Left cardiac atrium (tissue), 4 donors: ENCODE results near the gene TMEM131. TPM values are rescaled to one million over a fixed set of nuclear protein-coding genes. Genes with fewer than 3 reads are reported as not detected.
A peak's percentile ranks its signal among the peaks of the same experiment; 100 is the strongest.
"Not testable (repeated sequence)": the region's sequence is repeated elsewhere in the genome, so short reads cannot be mapped to it uniquely, and the experiment has no call there.

Source experiments
- ATAC-seq, 2 donors: fragments of 200-7000 bp; cut with Tn5 transposase; one replicate each; pipeline ENCODE4 v1.9.1; 2020; ENCODE audit warnings: mild to moderate bottlenecking in 2 of 2, moderate library complexity in 2 of 2
- DNase-seq: peaks from one replicate; pipeline ENCODE4 v3.0.0-alpha.2; 2020
- intact Hi-C, 2 donors: fragments of 100-400 bp; cut with DNase I; formaldehyde crosslinking; loops; one replicate each; pipeline versions ENCODE4 v1.14.1 to v1.15.1; 2022 to 2023
- long read RNA-seq: library from polyadenylated mRNA; unstranded; transcript quantifications from one replicate; pipeline ENCODE4 v2.0.0, GENCODE V29; 2021
- total RNA-seq, 2 donors: library from RNA; stranded (reverse); fragmentation: NEBNext Ultra II Directional; extraction: Animal tissue kit (Norgen Biotek cat#: 25700); gene quantifications; one replicate each; pipeline ENCODE4 v1.2.1, GENCODE V29; 2021
- donor health status: DM: no; HTN: yes; CAD: no.
- donor health status: DM: no; HTN: yes; CAD: no; lungs with severe emphysema.
- donor health status: DM: yes; HTN: yes; CAD: no.
- donor health status: Dilated cardiomyopathy.

Gene TMEM131, protein sequence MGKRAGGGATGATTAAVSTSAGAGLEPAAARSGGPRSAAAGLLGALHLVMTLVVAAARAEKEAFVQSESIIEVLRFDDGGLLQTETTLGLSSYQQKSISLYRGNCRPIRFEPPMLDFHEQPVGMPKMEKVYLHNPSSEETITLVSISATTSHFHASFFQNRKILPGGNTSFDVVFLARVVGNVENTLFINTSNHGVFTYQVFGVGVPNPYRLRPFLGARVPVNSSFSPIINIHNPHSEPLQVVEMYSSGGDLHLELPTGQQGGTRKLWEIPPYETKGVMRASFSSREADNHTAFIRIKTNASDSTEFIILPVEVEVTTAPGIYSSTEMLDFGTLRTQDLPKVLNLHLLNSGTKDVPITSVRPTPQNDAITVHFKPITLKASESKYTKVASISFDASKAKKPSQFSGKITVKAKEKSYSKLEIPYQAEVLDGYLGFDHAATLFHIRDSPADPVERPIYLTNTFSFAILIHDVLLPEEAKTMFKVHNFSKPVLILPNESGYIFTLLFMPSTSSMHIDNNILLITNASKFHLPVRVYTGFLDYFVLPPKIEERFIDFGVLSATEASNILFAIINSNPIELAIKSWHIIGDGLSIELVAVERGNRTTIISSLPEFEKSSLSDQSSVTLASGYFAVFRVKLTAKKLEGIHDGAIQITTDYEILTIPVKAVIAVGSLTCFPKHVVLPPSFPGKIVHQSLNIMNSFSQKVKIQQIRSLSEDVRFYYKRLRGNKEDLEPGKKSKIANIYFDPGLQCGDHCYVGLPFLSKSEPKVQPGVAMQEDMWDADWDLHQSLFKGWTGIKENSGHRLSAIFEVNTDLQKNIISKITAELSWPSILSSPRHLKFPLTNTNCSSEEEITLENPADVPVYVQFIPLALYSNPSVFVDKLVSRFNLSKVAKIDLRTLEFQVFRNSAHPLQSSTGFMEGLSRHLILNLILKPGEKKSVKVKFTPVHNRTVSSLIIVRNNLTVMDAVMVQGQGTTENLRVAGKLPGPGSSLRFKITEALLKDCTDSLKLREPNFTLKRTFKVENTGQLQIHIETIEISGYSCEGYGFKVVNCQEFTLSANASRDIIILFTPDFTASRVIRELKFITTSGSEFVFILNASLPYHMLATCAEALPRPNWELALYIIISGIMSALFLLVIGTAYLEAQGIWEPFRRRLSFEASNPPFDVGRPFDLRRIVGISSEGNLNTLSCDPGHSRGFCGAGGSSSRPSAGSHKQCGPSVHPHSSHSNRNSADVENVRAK (N-terminal part only)
- total RNA-seq, result 10 to 100 TPM; 26.2 to 26.5 TPM
- long read RNA-seq, partial matches to known transcripts, result 6 of 7 reads
- long read RNA-seq, other reads (novel, unspliced or antisense), result 1 of 7 reads

DNA sequence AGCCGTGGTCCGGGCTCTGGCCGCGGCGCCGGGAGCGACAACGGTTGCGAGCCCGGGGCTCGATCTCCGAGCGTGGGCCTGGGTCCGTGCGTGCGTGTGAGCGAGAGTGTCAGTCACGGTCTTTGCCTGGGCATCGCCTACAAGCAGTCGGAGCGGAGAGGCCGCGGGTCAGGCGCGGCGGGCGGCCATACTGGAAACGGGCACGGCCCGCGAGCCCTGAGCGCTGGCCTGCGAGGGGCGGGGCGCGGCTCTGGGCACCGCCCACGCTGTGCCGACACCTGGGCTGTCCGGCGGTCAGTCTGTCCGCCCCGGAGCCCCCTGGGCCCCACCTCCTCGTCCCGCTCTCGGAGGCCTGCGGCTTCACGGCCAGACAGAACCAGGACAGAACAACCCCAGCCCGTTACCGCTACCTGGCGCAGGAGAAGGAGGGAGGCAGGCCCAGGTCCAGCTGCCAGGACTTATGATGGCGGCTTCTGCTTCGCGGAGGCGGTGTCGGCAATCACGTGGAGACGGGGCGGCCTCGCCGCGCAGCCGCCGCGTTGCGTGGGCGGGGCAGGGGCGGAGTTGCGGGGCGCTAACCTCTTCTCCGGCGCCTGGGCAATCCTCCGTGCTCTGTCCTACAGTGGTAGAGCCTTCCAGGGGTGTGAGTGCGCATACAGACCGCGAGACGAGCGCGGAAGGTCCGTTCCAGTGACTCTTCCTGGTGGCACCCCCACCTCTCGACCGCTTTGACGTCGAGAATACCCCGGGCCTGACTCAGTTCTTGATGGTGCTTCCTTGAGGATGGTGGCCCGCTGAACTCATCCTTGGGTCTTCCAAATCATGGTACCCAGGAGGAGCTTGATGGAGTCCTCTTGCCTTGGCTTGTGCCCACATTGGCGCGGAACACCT is at the start of gene TMEM131:
Gene TMEM131 (minus strand): TSS at position 215 of the 891 bp plus-strand sequence. CDS start 286 bp downstream, outside the sequence.
- DNase-seq, result peak; percentile 95
- ATAC-seq, result peak; percentile 97 to 98
- intact Hi-C loops, result loop anchor here (10.0 kb wide), 2 partner anchors 179 to 191 kb away; no protein-coding TSS in a partner anchor

DNA sequence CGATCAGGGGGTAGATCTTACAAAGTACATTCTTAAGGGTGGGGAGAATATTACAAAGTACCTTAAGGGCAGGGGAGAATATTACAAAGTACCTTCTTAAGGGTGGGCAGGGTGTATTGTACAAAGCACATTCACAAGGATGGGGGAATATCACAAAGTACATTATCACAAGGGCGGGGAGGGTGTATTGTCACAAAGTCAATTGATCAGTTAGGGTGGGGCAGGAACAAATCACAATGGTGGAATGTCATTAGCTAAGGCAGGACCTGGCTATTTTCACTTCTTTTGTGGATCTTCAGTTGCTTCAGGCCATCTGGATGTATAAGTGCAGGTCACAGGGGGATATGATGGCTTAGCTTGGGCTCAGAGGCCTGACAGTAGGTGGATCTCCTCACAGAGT is 49.0 kb upstream of the TMEM131 start:
- ATAC-seq, intact Hi-C loops, DNase-seq: not testable (repeated sequence)

DNA sequence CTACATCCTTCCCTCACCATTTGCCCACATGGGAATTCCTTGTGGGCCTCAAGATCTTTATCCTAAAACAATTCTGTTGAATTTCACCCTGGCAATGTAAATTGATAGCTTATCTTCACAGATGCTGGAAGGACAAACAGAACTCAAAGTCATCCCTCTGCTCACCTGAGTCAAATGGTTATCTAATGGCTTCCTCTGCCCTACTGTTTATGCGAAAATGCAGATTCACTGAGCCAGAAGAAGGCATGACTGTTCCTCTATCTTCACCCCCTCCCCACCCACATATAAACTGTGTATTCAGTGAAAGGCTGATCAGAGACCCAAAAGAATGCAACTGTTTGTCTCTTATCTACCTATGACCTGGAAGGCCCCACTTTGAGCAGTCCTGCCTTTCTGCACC is 47.4 kb upstream of the TMEM131 start:
- DNase-seq, result no peak
- intact Hi-C loops, result no loop called here
- ATAC-seq, result no peak

DNA sequence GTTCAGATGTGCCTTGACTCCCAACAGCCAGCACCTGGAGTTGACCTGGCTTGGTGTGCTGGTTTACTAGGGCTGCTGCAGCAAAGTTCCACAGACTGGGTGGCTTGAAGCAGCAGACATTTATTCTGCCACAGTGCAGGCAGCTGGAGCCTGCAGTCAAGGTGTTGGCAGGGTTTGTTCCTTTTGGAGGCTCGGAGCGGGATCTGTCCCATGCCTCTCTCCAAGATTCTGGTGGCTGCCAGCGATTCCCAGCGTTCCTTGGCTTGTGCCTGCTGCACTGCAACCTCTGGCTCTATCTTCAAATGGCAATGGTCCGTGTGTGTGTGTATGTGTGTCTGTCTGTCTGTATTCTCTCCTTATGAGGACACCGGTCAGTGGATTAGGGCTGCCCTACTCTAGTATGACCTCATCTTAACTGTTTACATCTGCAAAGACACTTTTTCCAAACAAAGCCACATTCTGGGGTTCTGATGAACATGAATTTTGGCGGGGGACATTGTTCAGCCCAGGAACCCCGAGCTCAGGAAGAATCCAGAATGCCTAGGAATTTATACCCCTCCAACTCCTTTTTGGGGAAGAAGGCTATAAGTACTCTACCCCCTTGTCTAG is 44.7 kb upstream of the TMEM131 start:
- ATAC-seq (no peak), DNase-seq (no peak)
- intact Hi-C loops, result no loop called here

DNA sequence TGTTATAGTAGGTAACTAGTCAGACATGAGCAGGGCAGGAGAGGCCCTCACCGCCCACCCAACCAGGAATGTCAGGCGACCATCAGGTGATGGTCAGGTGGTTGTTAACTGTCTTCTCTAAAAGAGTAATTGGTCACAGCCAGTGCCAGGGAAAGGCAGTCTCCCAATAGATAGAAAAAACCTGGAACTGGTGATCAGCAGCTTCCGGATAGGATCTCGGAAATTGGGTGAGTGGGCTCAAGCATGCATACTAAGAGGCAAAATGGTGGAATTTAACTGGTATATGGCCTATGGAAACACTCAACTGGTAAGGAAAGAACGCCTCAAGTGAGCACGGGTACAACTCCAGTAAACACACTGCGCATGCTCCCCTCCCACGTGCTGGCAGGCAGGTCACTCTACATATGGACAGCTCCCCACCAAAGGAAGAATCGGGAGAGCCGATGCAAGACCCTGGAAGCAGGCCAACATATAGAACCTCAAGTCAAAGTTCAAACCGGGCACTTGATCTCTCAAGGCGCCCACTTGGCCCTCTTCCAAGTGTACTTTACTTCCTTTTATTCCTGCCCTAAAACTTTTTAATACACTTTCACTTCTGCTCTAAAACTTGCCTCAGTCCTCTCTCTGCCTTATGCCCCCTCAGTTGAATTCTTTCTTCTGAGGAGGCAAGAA is 43.5 kb upstream of the TMEM131 start:
- intact Hi-C loops, result no loop called here
- no peak for ATAC-seq
- peak; percentile 22 for DNase-seq

DNA sequence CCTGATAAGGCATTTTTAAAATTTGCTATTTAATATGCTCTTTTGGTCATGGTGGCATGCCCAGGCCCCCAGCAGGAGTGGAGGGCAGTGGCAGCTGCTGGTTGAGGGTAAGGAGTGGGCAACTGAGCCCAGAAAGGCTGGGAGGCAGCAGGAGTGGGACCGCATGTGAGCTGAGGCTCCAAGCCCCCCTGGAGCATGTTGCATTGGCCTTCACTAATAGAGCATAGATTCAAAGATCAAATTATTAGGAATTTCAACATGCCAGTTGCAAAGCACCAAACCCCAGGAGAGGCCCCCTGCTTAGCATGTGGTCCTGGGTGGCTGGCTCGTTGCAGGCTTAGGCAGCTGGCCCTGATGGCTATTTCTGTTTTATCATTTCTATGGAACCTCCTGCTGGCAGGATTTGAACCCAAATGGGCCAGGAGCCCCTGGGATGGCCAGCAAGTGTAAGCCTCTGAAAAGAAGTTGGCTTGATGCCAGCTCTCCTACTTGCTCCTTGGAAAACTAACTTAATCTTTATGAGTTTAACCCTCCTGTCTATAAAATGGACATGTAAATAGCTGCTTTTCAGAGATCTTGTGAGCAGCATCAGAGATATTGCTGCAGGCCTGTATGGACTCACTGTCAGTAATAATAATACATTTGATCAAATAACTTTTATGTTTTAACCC is 42.1 kb upstream of the TMEM131 start:
- peak in 1 of 2 donors; percentile 17 for ATAC-seq
- intact Hi-C loops, result no loop called here

DNA sequence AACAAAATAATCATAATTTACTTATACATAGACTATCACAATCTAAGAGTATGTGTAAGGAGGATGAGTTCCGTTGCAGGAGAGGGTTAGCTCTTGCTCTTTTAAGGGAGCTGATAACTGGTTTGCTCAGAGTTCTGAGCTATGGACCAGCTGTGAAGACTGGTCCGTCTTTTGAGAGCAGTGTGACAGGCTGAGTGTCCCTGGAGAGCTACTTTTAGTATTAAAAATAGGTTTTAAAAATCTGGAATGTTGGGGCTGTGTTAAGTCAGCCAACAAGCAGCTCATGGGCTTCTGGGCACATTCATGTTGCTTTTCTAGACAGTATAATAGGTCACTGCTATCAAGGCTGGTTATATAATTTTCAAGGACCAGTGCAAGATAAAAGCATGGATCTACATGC is 41.5 kb upstream of the TMEM131 start:
- no peak for DNase-seq
- ATAC-seq, result peak; percentile 57 to 62
- intact Hi-C loops, result no loop called here

More for the DNA sequence above, 42.1 kb upstream of the TMEM131 start:
- DNase-seq, result no peak

DNA sequence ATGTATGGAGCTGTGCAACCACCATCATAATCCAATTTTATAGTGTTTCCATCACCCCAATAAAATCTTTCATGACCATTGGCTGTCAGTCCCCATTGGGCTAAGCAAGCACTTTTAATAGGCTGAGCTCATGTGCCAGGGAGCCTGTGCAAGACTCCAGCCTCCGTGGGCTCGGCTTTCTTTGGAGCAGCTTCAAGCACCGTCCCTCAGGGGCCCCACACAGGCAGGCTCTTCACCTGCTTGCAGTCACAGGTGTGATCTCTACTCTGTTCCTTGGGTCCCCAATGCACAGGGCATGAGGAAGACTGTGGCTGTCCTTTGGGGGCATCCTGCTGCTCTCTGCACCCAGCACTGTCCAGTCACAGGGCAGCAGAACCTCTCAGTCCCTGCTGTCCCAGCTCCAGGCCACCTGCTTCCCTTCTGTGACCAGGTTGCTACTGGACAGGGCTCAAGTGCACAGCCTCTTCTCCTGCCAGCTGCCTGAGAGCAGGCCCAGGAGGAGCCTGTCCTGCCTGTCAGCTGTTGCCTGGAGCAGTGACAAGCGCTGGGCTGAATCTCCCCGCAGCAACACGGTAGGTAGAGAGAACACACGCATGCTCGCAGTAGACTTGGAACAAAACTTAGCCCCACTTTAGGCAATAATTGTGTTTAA is 40.7 kb upstream of the TMEM131 start:
- intact Hi-C loops, result no loop called here
- peak; percentile 22 for DNase-seq

DNA sequence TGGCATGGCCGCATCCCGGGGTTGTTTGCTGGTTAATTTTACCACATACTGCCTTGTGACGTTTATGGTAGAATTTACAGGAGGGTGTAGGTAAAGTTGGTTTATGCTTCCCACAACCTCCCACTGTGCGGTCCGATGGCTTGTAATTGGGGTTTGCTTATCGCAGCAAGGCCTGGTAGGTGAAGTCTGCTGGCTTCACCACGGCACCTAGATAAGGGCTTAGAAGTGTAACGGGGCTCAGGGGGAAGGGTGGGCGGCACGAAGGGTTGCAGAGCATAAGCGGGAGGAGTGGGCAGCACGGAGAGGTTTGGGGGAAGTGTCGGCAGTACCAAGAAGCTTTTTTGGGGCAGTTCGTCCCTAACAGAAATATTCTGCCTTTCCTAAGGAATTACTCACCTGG is 39.0 kb upstream of the TMEM131 start:
- intact Hi-C loops, result no loop called here
- ATAC-seq (no peak), DNase-seq (no peak)

More for the DNA sequence above, 40.7 kb upstream of the TMEM131 start:
- ATAC-seq, result peak; percentile 51 to 78

DNA sequence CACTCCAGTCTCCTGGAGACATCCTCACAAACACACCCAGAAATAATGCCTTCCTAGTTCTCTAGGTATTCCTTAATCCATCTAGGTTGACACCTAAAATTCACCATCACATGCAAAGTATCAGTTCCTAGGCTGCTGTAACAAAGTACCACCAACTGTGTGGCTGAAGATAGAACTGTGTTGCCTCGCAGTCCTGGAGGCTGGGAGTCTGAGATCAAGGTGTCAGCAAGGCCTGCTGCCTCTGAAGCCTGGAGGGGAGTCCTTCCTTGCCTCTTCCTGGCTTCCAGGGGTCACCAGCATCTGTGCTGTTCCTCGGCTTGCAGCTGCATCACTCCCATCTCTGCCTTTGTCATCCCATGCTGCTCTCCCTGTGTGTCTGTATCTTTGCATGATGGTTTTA is 36.3 kb upstream of the TMEM131 start:
- intact Hi-C loops, result no loop called here
- DNase-seq, result no peak
- ATAC-seq, result no peak

DNA sequence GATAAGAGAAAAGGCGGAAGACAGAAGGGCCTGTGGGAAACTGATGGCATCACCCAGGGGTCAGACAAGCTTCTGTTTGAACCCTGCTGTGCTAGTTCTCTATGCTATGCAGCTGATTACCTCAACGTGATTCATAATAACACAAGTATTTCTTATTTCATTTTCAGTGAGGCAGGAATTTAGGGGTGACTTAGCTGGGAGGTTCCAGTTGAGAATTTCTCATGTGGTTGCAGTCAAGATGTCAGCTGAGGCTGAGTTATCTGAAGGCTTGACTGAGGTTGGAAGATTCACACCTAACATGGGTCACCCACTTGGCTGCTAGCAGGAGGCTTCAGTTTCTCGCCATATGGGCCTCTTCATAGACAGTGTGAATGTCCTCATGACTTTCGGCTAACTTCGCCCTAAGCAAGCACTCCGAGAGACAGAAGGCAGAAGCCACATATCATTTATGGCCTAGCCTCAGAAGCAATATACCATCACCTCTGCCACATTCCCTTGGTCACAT is 34.0 kb upstream of the TMEM131 start:
- intact Hi-C loops, result no loop called here
- ATAC-seq (no peak), DNase-seq (no peak)

DNA sequence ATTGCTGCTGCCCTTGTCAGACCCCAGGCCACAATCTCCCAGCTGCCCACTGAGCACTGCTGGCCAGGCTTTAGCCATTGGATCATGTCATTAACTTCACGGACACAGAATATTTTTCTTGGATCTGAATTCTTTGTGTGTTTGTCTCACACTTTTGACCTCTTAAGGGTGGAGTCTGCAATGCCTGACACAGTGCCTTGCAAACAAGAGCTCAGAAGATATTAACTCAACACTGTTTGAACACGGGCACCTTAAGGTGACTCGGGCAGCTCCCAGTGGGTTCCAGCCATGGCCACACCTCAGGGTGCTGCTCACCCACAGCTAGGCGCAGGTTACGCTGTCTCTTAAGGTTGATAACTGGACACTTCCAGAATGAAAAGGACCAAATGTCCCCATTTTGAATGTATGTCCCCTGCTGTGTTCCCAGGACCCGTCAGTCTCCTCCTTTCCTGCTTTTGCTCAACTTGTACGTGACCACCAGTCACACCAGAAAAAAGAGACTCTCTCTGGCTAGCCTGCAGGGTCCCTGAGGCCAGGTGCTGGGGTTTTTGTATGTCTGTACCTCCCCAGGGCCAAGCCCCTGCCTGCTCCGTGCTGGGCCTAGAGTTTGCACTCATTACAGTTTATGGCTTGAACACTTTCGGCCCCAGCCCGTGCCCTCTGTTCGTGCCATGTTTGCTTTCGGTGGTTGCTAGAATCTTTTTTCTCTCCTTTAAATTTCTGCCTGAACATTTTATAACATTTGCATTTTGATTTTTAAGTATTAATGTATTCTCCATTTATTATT is 33.4 kb upstream of the TMEM131 start:
- ATAC-seq (no peak), DNase-seq (no peak)

DNA sequence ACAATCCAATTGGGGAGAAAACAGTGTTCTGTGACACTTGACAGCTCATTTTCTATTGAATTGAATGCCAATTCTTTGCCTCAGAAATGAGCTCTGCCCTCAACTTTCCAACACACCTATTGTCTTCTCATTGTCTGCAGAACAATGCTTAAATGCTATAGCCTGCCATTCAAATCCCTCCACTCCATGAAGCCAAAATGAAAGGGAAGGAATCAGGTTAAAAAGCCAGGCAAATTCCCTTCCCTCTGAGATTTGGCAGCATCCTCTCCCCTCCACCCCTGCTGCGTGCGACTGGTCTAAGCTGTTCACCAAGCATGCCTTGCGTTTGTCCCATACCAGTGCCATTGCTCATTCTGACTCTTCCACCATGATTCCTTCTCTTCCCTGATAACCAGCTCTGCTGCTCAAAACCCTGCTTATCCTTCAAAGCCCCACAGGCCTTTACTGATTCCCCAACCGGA is 32.4 kb upstream of the TMEM131 start:
- no peak for ATAC-seq
- intact Hi-C loops, result no loop called here

More for the DNA sequence above, 33.4 kb upstream of the TMEM131 start:
- intact Hi-C loops, result no loop called here

DNA sequence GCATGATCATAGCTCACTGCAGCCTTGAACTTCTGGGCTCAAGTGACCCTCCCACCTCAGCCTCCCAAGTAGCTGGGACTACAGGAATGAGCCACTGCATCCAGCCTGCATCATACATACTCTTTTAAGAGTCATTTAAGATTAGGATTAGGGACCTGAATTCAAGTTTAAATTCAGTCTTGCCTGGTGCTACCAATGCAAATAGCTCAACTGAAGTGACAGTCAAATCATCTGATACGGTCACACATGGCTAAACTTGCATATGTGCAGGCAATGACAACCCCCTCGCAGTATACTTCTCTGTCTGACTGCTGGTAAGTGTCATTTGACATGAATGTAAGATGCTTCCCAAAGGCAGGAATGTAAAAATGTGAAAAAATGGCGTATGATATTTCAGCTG is 31.8 kb upstream of the TMEM131 start:
- ATAC-seq (no peak), DNase-seq (no peak)
- intact Hi-C loops, result no loop called here

More for the DNA sequence above, 32.4 kb upstream of the TMEM131 start:
- DNase-seq, result no peak

DNA sequence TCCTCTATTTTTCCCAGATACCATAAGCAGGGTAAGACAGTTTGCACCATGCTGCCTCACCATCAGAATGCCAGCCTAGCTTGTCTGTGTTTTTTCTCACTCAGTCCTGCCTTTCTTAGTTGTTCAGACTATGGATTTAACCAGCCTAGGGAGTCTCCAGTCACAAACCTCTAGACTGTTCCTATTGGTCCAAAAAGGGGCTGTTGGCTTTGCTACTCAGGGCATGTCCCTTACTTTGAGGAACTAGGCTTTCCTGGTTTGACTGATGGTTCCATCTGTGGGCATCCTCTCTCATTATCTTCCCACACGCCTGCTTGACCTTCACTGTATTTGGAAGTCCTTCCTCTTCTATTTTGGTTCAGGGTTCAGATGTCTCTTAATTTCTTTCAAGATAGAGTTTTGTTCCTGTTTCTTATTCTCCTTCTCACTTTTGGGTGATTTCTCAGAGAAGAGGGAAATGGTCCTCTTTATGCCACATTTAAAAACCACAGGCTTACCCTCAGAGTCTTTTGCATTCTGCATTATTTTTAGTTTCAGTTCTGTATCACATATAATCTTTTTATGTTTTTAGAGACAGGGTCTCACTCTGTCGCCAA is 31.3 kb upstream of the TMEM131 start:
- DNase-seq (no peak), ATAC-seq (peak; percentile 58 to 59)
- intact Hi-C loops, result no loop called here
